Activated naive CD8-positive, alpha-beta T cell treated with anti-CD3 and anti-CD28 coated beads, Interleukin-2, amount 10 ng/mL, durations not matched to agents 7 days and 5 days (primary cell): ENCODE data around the gene SASH3. TPM values are rescaled to one million over a fixed set of nuclear protein-coding genes. Genes with fewer than 3 reads are reported as not detected.

ENCODE experiments used
- ATAC-seq: fragments of 150-1000 bp; cut with Tn5 transposase; one replicate; pipeline ENCODE4 v1.10.0; 2021; ENCODE audit warnings: low read depth, moderate library complexity
- POLR2A ChIA-PET: fragments of 350-600 bp; sonication (Branson Sonifier 250); formaldehyde crosslinking; loops from one replicate; lab custom pipeline; 2021; ENCODE audit warnings: antibody characterized with exemption; lab: Charles Lee
- DNase-seq: peaks from one replicate; pipeline ENCODE4 v3.0.0; 2021
- H3K27ac Mint-ChIP-seq: one replicate; pipeline ENCODE4 v1.8.0; 2022; ENCODE audit warnings: mild to moderate bottlenecking, mixed read lengths
- H3K27me3 Mint-ChIP-seq: one replicate; pipeline ENCODE4 v1.8.0; 2022; ENCODE audit warnings: mild to moderate bottlenecking, moderate library complexity, mixed read lengths
- H3K36me3 Mint-ChIP-seq: one replicate; pipeline ENCODE4 v1.8.0; 2021; ENCODE audit warnings: mild to moderate bottlenecking, mixed read lengths
- H3K4me1 Mint-ChIP-seq: one replicate; pipeline ENCODE4 v1.8.0; 2021; ENCODE audit warnings: mixed read lengths
- H3K4me3 Mint-ChIP-seq: one replicate; pipeline ENCODE4 v1.8.0; 2022; ENCODE audit warnings: mild to moderate bottlenecking, moderate library complexity, mixed read lengths
- H3K9me3 Mint-ChIP-seq: one replicate; pipeline ENCODE4 v1.8.0; 2021; ENCODE audit warnings: mixed read lengths
- total RNA-seq, 2 experiments: library from RNA; stranded (reverse); gene quantifications; one replicate each; pipeline ENCODE4 v1.2.3, GENCODE V29; 2021

Gene SASH3
- total RNA-seq, 2 experiments from 2014 or later, result 239 to 241 TPM

- no peak overlapping the region for H3K4me3 Mint-ChIP-seq
- H3K9me3 Mint-ChIP-seq, result no peaks in the 10 kb centered on the region
- H3K36me3 Mint-ChIP-seq, result peaks cover 5% of the 10 kb centered on the region
- no peaks in the 10 kb centered on the region for H3K27me3 Mint-ChIP-seq
- no peak for ATAC-seq
- no peak overlapping the region for H3K27ac Mint-ChIP-seq
- DNase-seq, result no peak
- H3K4me1 Mint-ChIP-seq, result peaks cover 13% of the 10 kb centered on the region
- POLR2A ChIA-PET, result no interaction called here
These were observed 60.6 kb downstream of the SASH3 start for GRCh38 chrX:129840344-129840743.

GRCh38 chrX:129842510-129843208, 62.9 kb downstream of the SASH3 start:
- POLR2A ChIA-PET, result no interaction called here
- DNase-seq (no peak), ATAC-seq (no peak)
- Mint-ChIP-seq H3K4me3 (peak overlapping the region; percentile 86), H3K27me3 (peaks cover 1% of the 10 kb centered on the region), H3K27ac (peak overlapping the region; percentile 75), H3K36me3 (no peaks in the 10 kb centered on the region), H3K4me1 (peaks cover 13% of the 10 kb centered on the region), H3K9me3 (no peaks in the 10 kb centered on the region)

- DNase-seq, result no peak
- POLR2A ChIA-PET, result interaction anchor here (1.1 kb wide), 1 partner anchor 63 kb away, joined by 3 read pairs; the partner anchor contains the start of gene UTP14A
- H3K27me3 Mint-ChIP-seq, result peaks cover 1% of the 10 kb centered on the region
- ATAC-seq, result no peak
- H3K4me3 Mint-ChIP-seq, result peak overlapping the region; percentile 86
- H3K4me1 Mint-ChIP-seq, result peaks cover 13% of the 10 kb centered on the region
- H3K9me3 Mint-ChIP-seq, result no peaks in the 10 kb centered on the region
- H3K27ac Mint-ChIP-seq, result peak overlapping the region; percentile 75
- H3K36me3 Mint-ChIP-seq, result no peaks in the 10 kb centered on the region
These were observed 63.4 kb downstream of the SASH3 start for GRCh38 chrX:129843209-129843458.

- Mint-ChIP-seq H3K27me3 (peaks cover 1% of the 10 kb centered on the region), H3K4me3 (peak within 1 kb of the TSS; percentile 94), H3K27ac (peak within 1 kb of the TSS; percentile 80), H3K9me3 (no peaks in the 10 kb centered on the region), H3K36me3 (no peaks in the 10 kb centered on the region), H3K4me1 (peaks cover 13% of the 10 kb centered on the region)
- DNase-seq, result peak; percentile 84
- POLR2A ChIA-PET, result interaction anchor here (1.1 kb wide), 1 partner anchor 62 kb away, joined by 3 read pairs; the partner anchor contains the start of gene UTP14A
- peak; percentile 99 for ATAC-seq
These were observed 63.9 kb downstream of the SASH3 start, which contains the start of gene ZDHHC9 for GRCh38 chrX:129843459-129844306. Gene ZDHHC9, minus strand, starts transcription at chrX:129843886. Its CDS starts 1,941 bp downstream, at chrX:129841945.

Other genes with a start within 250 kb of the SASH3 start
- gene OCRL, start 239.7 kb upstream of the SASH3 start, total RNA-seq, result 1 to 10 TPM; 1.4 to 2.2 TPM
- gene APLN, start 125.0 kb upstream of the SASH3 start, total RNA-seq, result 1 to 10 TPM; 1.9 to 2.4 TPM
- gene XPNPEP2, start 41.0 kb upstream of the SASH3 start, total RNA-seq, result under 1 TPM; 0.65 to 0.67 TPM
- gene ZDHHC9, start 63.9 kb downstream of the SASH3 start, total RNA-seq, result 1 to 10 TPM; 5.7 to 6.7 TPM
- 10 to 100 TPM; 20.8 to 21.0 TPM for gene UTP14A, start 126.2 kb downstream of the SASH3 start, total RNA-seq
- gene BCORL1, start 202.7 kb downstream of the SASH3 start, total RNA-seq, result 10 to 100 TPM; 14.3 to 15.4 TPM